Esophagus muscularis mucosa (tissue), 3 donors: ENCODE measurements around the gene UBE2D3.

Experiments used
- CTCF ChIP-seq, 3 experiments: fragments of 200-600 bp in 2 of 3; fragments of 450-650 bp in 1 of 3; sonication (generic) in 2 of 3; IDR thresholded peaks; one replicate each; pipeline ENCODE4 v1.5.1; 2017 to 2019; ENCODE audit warnings: antibody characterized with exemption in 3 of 3, mild to moderate bottlenecking in 2 of 3, moderate library complexity in 1 of 3
- POLR2A ChIP-seq: fragments of 450-650 bp; IDR thresholded peaks from one replicate; pipeline ENCODE4 v1.6.1; 2017; ENCODE audit warnings: antibody characterized with exemption, moderate library complexity, mild to moderate bottlenecking, low read depth
- POLR2AphosphoS5 ChIP-seq, 2 donors: sonication (generic); formaldehyde crosslinking; IDR thresholded peaks; one replicate each; pipeline ENCODE4 v1.6.1; 2017; ENCODE audit warnings: antibody characterized with exemption in 2 of 2

- no peak for TF ChIP-seq CTCF (IDR thresholded peaks at IDR 0.05)
- no peak for TF ChIP-seq POLR2AphosphoS5 (IDR thresholded peaks at IDR 0.05)
- TF ChIP-seq POLR2A, result no peak
Observed at GRCh38 chr4:102849579-102850104, 22.3 kb upstream of the UBE2D3 start.
